Measurements from ENCODE around the gene CCT6B. TPM values are rescaled to one million over a fixed set of nuclear protein-coding genes. Genes with fewer than 3 reads are reported as not detected.
"Not testable (repeated sequence)": the region's sequence is repeated elsewhere in the genome, so short reads cannot be mapped to it uniquely, and the experiment has no call there.

Gene CCT6B
- total RNA-seq, 4 donors from 2014 or later = 1.4 to 5.4 (median 2.8) TPM

DNA sequence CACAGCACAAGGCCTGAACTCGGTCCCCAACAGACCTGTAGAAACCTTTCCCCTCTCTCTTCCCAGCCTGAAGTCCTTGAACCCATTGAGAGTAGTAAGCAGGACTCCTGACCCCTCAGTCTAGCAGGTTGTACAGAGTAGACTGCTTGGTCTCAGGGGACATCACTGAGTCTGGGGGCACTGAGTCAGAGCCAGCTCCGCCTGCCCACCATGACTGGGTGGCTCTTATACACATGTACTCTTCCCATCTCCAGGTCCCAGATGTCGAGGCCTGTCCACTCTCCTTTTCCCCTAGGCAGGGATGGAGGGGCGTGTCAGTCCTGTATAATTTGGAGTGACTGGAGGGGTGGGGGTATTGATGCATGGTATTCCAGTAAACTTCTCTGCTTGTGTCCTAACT lies 42.5 kb upstream of the CCT6B start:
- intact Hi-C loops (cut with DNase I; ENCODE audit: low total_unique reads) = no loop called here

DNA sequence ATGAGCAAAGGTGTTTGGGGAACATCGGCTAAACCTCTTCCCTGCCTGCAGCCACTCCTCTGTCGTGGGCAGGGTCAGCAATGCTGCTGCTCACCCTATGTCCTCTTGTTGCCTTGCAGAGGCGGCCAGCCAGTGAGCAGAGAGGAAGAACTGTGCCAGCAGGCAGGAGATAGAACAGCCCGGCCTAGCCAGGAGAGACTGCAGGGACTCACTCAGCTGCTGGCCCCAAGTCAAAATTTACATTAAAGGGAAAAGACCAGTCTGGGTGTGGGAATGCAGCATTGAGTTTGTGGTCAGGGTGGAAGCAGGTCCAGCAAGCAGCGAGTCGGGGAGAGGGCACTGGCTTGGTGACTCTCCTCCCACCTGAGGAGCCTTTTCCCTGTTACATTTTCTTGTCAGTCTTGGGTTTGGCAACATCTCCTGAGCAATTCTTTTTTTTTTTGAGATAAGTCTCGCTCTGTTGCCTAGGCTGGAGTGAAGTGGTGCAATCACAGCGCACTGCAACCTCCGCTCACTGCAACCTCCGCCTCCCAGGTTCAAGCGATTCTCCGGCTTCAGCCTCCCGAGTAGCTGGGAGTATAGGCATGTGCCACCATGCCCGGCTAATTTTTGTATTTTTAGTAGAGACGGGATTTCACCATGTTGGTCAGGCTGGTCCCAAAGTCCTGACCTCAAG lies 41.8 kb upstream of the CCT6B start:
- TF ChIP-seq POLR2A (IDR thresholded peaks at IDR 0.05) (no peak), CTCF (IDR thresholded peaks at IDR 0.05 in 4 of 5, conservative IDR thresholded peaks at IDR 0.05 in 1 of 5) (no peak)
- intact Hi-C loops (cut with DNase I; ENCODE audit: low total_unique reads) (no loop called here), in situ Hi-C loops (cut with MboI; ENCODE audit: low sequenced_read_pairs in 4 of 4) (loop anchor here in 1 of 4 donors (10.0 kb wide), 1 partner anchor 92 kb away; no protein-coding TSS in a partner anchor)
- Histone ChIP-seq H3K27me3 (no peaks in the 10 kb centered on the region), H3K27ac (no peak overlapping the region), H3K4me1 (no peaks in the 10 kb centered on the region), H3K4me3 (no peak overlapping the region), H3K36me3 (peaks cover 0 to 58% of the 10 kb centered on the region in 2 donors), H3K9me3 (no peaks in the 10 kb centered on the region)
- DNase-seq (no peak), ATAC-seq (no peak)

More for the DNA sequence above, 42.5 kb upstream of the CCT6B start:
- DNase-seq (no peak), ATAC-seq (no peak)
- no peak for TF ChIP-seq POLR2A (IDR thresholded peaks at IDR 0.05)
- TF ChIP-seq CTCF (IDR thresholded peaks at IDR 0.05 in 4 of 5, conservative IDR thresholded peaks at IDR 0.05 in 1 of 5) = no peak
- Histone ChIP-seq H3K4me1 (no peaks in the 10 kb centered on the region), H3K27me3 (no peaks in the 10 kb centered on the region), H3K9me3 (no peaks in the 10 kb centered on the region), H3K27ac (no peak overlapping the region), H3K36me3 (peaks cover 0 to 55% of the 10 kb centered on the region in 2 donors), H3K4me3 (no peak overlapping the region)
- in situ Hi-C loops (cut with MboI; ENCODE audit: low sequenced_read_pairs in 4 of 4) = loop anchor here in 1 of 4 donors (10.0 kb wide), 1 partner anchor 91 kb away; no protein-coding TSS in a partner anchor

- no peaks in the 10 kb centered on the region for H3K9me3 ChIP-seq
- intact Hi-C loops (cut with DNase I; ENCODE audit: low total_unique reads) = no loop called here
- H3K4me1 ChIP-seq = peaks cover 6 to 9% of the 10 kb centered on the region in 2 donors
- H3K27me3 ChIP-seq = no peaks in the 10 kb centered on the region
- DNase-seq (no peak), ATAC-seq (no peak)
- in situ Hi-C loops (cut with MboI; ENCODE audit: low sequenced_read_pairs in 4 of 4) = loop anchor here in 1 of 4 donors (10.0 kb wide), 1 partner anchor 93 kb away; no protein-coding TSS in a partner anchor
- H3K36me3 ChIP-seq = peaks cover 0 to 66% of the 10 kb centered on the region in 2 donors
- TF ChIP-seq POLR2A (IDR thresholded peaks at IDR 0.05) = no peak
- TF ChIP-seq CTCF (IDR thresholded peaks at IDR 0.05 in 4 of 5, conservative IDR thresholded peaks at IDR 0.05 in 1 of 5) = no peak
- H3K27ac ChIP-seq = no peak overlapping the region
- H3K4me3 ChIP-seq = no peak overlapping the region
Measured at GRCh38 chr17:35001549-35001948, 40.3 kb upstream of the CCT6B start.

GRCh38 chr17:35000965-35001364 lies 39.7 kb upstream of the CCT6B start:
- H3K4me1 ChIP-seq; H3K27me3 ChIP-seq; H3K27ac ChIP-seq; DNase-seq; H3K9me3 ChIP-seq; H3K4me3 ChIP-seq; intact Hi-C loops (cut with DNase I; ENCODE audit: low total_unique reads); ATAC-seq: not testable (repeated sequence)
- H3K36me3 ChIP-seq = peaks cover 0 to 72% of the 10 kb centered on the region in 2 donors
- in situ Hi-C loops (cut with MboI; ENCODE audit: low sequenced_read_pairs in 4 of 4) = loop anchor here in 1 of 4 donors (10.0 kb wide), 1 partner anchor 94 kb away; no protein-coding TSS in a partner anchor

DNA sequence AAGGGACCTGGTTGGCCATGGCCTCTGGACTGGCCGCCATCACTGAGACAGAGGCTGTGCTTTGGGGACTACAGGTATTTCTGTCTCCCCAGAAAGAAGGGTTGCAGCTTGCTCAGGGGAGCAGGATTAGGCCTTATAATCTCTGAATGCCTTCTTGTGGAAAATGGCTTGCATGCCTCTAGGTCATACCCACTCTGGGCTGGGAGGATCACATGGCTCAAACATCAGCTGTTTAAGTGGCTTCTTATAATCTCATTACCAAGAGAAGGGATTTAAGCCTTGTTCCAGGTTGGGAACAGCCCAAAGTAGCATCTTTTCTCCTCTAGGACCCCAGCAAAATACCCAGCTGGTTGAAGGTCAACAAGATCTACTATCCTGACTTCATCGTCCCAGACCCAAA lies 38.2 kb upstream of the CCT6B start:
- no peak for TF ChIP-seq POLR2A (IDR thresholded peaks at IDR 0.05)
- no peak for TF ChIP-seq CTCF (IDR thresholded peaks at IDR 0.05 in 4 of 5, conservative IDR thresholded peaks at IDR 0.05 in 1 of 5)
- no peak for DNase-seq
- peaks cover 0 to 87% of the 10 kb centered on the region in 2 donors for H3K36me3 ChIP-seq
- H3K27ac ChIP-seq = no peak overlapping the region
- in situ Hi-C loops (cut with MboI; ENCODE audit: low sequenced_read_pairs in 4 of 4) (loop anchor here in 3 of 4 donors (10.0 to 25.0 kb wide), 3 partner anchors 88 to 563 kb away; partner anchors contain the start of gene SLFN14 (in 2 of the 3)), intact Hi-C loops (cut with DNase I; ENCODE audit: low total_unique reads) (no loop called here)
- H3K27me3 ChIP-seq = no peaks in the 10 kb centered on the region
- H3K4me3 ChIP-seq = no peak overlapping the region
- H3K9me3 ChIP-seq = no peaks in the 10 kb centered on the region
- no peak for ATAC-seq
- peaks cover 6 to 9% of the 10 kb centered on the region in 2 donors for H3K4me1 ChIP-seq
